WTC11 (cell line): ENCODE measurements around the gene FAM168B. TPM values are rescaled to one million over a fixed set of nuclear protein-coding genes. Genes with fewer than 3 reads are reported as not detected.
A peak's percentile ranks its signal among the peaks of the same experiment; 100 is the strongest.

Source experiments
- ATAC-seq: fragments of 200-7000 bp; cut with Tn5 transposase; 2 replicates; pipeline ENCODE4 v1.10.0; 2021; ENCODE audit warnings: mild to moderate bottlenecking, moderate library complexity
- CTCF ChIA-PET: fragments of 300-600 bp; sonication (Branson Sonifier 250); formaldehyde crosslinking; loops from one replicate; lab custom pipeline; 2021; ENCODE audit warnings: antibody characterized with exemption; lab: Charles Lee
- POLR2A ChIA-PET: fragments of 350-600 bp; sonication (Branson Sonifier 250); formaldehyde crosslinking; loops from one replicate; lab custom pipeline; 2021; ENCODE audit warnings: antibody characterized with exemption; lab: Charles Lee
- DNase-seq: peaks from one replicate; pipeline ENCODE4 v3.0.0; 2021; ENCODE audit warnings: low spot score
- H3K27ac Mint-ChIP-seq: 2 replicates; pipeline ENCODE4 v1.8.0; 2021; ENCODE audit warnings: mixed read lengths
- H3K27me3 Mint-ChIP-seq: 2 replicates; pipeline ENCODE4 v1.8.0; 2021; ENCODE audit warnings: low read depth, mild to moderate bottlenecking, moderate library complexity, mixed read lengths
- H3K36me3 Mint-ChIP-seq: 2 replicates; pipeline ENCODE4 v1.8.0; 2021; ENCODE audit warnings: mixed read lengths
- H3K4me1 Mint-ChIP-seq: 2 replicates; pipeline ENCODE4 v1.8.0; 2022; ENCODE audit warnings: mixed read lengths
- H3K4me3 Mint-ChIP-seq: 2 replicates; pipeline ENCODE4 v1.8.0; 2021; ENCODE audit warnings: mild to moderate bottlenecking, moderate library complexity, mixed read lengths
- H3K9me3 Mint-ChIP-seq: 2 replicates; pipeline ENCODE4 v1.8.0; 2021; ENCODE audit warnings: mixed read lengths
- AFF4 ChIP-seq: sonication (generic); formaldehyde crosslinking; IDR thresholded peaks from 2 replicates; pipeline ENCODE4 v1.8.1; 2023; ENCODE audit warnings: mild to moderate bottlenecking, missing genetic modification reagents, borderline replicate concordance
- CTCF ChIP-seq: fragments of 200-600 bp; IDR thresholded peaks from 2 replicates; pipeline ENCODE4 v1.8.0; 2022; ENCODE audit warnings: antibody characterized with exemption
- E2F5 ChIP-seq: sonication (generic); formaldehyde crosslinking; IDR thresholded peaks from 2 replicates; pipeline ENCODE4 v1.8.1; 2022; ENCODE audit warnings: mild to moderate bottlenecking, moderate library complexity, missing genetic modification reagents
- ETV6 ChIP-seq: sonication (generic); formaldehyde crosslinking; IDR thresholded peaks from 2 replicates; pipeline ENCODE4 v1.8.1; 2022; ENCODE audit warnings: mild to moderate bottlenecking, missing genetic modification reagents
- FOXP1 ChIP-seq: sonication (generic); formaldehyde crosslinking; IDR thresholded peaks from 2 replicates; pipeline ENCODE4 v1.8.0; 2022; ENCODE audit warnings: missing genetic modification reagents, mild to moderate bottlenecking, moderate library complexity, borderline replicate concordance
- GTF2I ChIP-seq: fragments of 250-450 bp; sonication (Bioruptor Pico); conservative IDR thresholded peaks from 2 replicates; pipeline ENCODE4 v1.4.0; 2021; ENCODE audit warnings: mild to moderate bottlenecking
- HMGA2 ChIP-seq: fragments of 250-450 bp; sonication (Bioruptor Pico); IDR thresholded peaks from 2 replicates; pipeline ENCODE4 v1.4.0; 2021; ENCODE audit warnings: mild to moderate bottlenecking, moderate library complexity
- NFATC4 ChIP-seq: fragments of 250-450 bp; sonication (Bioruptor Pico); IDR thresholded peaks from 2 replicates; pipeline ENCODE4 v1.9.0; 2021; ENCODE audit warnings: mild to moderate bottlenecking
- NFYB ChIP-seq: sonication (generic); formaldehyde crosslinking; conservative IDR thresholded peaks from 2 replicates; pipeline ENCODE4 v1.8.0; 2022; ENCODE audit warnings: low read depth, missing genetic modification reagents
- NR3C1 ChIP-seq: sonication (generic); formaldehyde crosslinking; conservative IDR thresholded peaks from 2 replicates; pipeline ENCODE4 v1.8.1; 2023; ENCODE audit warnings: low read depth, mild to moderate bottlenecking, missing genetic modification reagents
- PRDM15 ChIP-seq: sonication (generic); formaldehyde crosslinking; IDR thresholded peaks from 2 replicates; pipeline ENCODE4 v1.8.0; 2022; ENCODE audit warnings: missing genetic modification reagents
- ZBTB21 ChIP-seq: sonication (generic); formaldehyde crosslinking; IDR thresholded peaks from 2 replicates; pipeline ENCODE4 v1.8.1; 2023; ENCODE audit warnings: mild to moderate bottlenecking, missing genetic modification reagents, borderline replicate concordance
- ZBTB43 ChIP-seq: sonication (generic); formaldehyde crosslinking; IDR thresholded peaks from 2 replicates; pipeline ENCODE4 v1.8.1; 2023; ENCODE audit warnings: mild to moderate bottlenecking, missing genetic modification reagents
- ZMAT4 ChIP-seq: fragments of 250-450 bp; sonication (Bioruptor Pico); IDR thresholded peaks from 2 replicates; pipeline ENCODE4 v1.9.0; 2021; ENCODE audit warnings: mild to moderate bottlenecking
- ZNF138 ChIP-seq: sonication (generic); formaldehyde crosslinking; conservative IDR thresholded peaks from 2 replicates; pipeline ENCODE4 v1.8.1; 2022; ENCODE audit warnings: mild to moderate bottlenecking, moderate library complexity, missing genetic modification reagents
- ZNF396 ChIP-seq: fragments of 250-450 bp; sonication (Bioruptor Pico); IDR thresholded peaks from 2 replicates; pipeline ENCODE4 v1.8.0; 2021; ENCODE audit warnings: mild to moderate bottlenecking, moderate library complexity, borderline replicate concordance
- ZSCAN18 ChIP-seq: fragments of 250-450 bp; sonication (Bioruptor Pico); IDR thresholded peaks from 2 replicates; pipeline ENCODE4 v2.1.2; 2022; ENCODE audit warnings: mild to moderate bottlenecking, moderate library complexity
- total RNA-seq: library from RNA; stranded (reverse); gene quantifications from 3 replicates; pipeline ENCODE4 v1.2.3, GENCODE V29; 2021

FAM168B gene
- total RNA-seq, 1 experiment from 2014 or later: 63.9 TPM

- ATAC-seq (no peak), DNase-seq (no peak)
- Mint-ChIP-seq H3K27ac (no peak overlapping the region; the same call in 1 of the 2 replicates), H3K27me3 (peaks cover 3% of the 10 kb centered on the region; the same call in 1 of the 2 replicates), H3K9me3 (no peaks in the 10 kb centered on the region), H3K36me3 (peaks cover under 1% of the 10 kb centered on the region; the same call in 1 of the 2 replicates), H3K4me3 (no peak overlapping the region), H3K4me1 (peaks cover 9% of the 10 kb centered on the region)
- POLR2A ChIA-PET: interaction anchor here (0.8 kb wide), 1 partner anchor 63 kb away, joined by 3 read pairs; no protein-coding TSS in a partner anchor
- CTCF ChIA-PET: interaction anchor here (0.5 to 2.2 kb wide), 11 partner anchors 9 to 244 kb away, joined by 3 to 11 read pairs (median 4); partner anchors contain the start of genes FAM168B and PLEKHB2
- TF ChIP-seq FOXP1 (CRISPR knock-in tag): no peak
- TF ChIP-seq GTF2I (CRISPR knock-in tag): no peak
- no peak for TF ChIP-seq NFYB (CRISPR knock-in tag)
- TF ChIP-seq ZMAT4: no peak
- no peak for TF ChIP-seq ZBTB21 (CRISPR knock-in tag)
- TF ChIP-seq CTCF: no peak
- TF ChIP-seq ZBTB43: no peak
- no peak for TF ChIP-seq ETV6 (CRISPR knock-in tag)
- no peak for TF ChIP-seq NR3C1 (CRISPR knock-in tag)
- TF ChIP-seq AFF4 (CRISPR knock-in tag): no peak
- TF ChIP-seq NFATC4 (CRISPR knock-in tag): no peak
Observed at GRCh38 chr2:131041402-131042147, 51.7 kb downstream of the FAM168B start.

- peaks cover 9% of the 10 kb centered on the region for H3K4me1 Mint-ChIP-seq
- H3K4me3 Mint-ChIP-seq: no peak overlapping the region
- peaks cover 10% of the 10 kb centered on the region for H3K27me3 Mint-ChIP-seq
- no peaks in the 10 kb centered on the region for H3K36me3 Mint-ChIP-seq
- CTCF ChIA-PET: interaction anchor here (0.6 to 2.2 kb wide), 12 partner anchors 8 to 243 kb away, joined by 3 to 11 read pairs (median 4); partner anchors contain the start of genes FAM168B and PLEKHB2
- POLR2A ChIA-PET: interaction anchor here (0.8 kb wide), 1 partner anchor 64 kb away, joined by 3 read pairs; no protein-coding TSS in a partner anchor
- DNase-seq: no peak
- no peak overlapping the region; the same call in 1 of the 2 replicates for H3K27ac Mint-ChIP-seq
- no peaks in the 10 kb centered on the region for H3K9me3 Mint-ChIP-seq
- peak; percentile 60 for ATAC-seq
- TF ChIP-seq ZNF138 (CRISPR knock-in tag): no peak
- no peak for TF ChIP-seq E2F5 (CRISPR knock-in tag)
- no peak for TF ChIP-seq ZNF396 (CRISPR knock-in tag)
- TF ChIP-seq PRDM15 (CRISPR knock-in tag): no peak
- no peak for TF ChIP-seq HMGA2 (CRISPR knock-in tag)
- no peak for TF ChIP-seq ZSCAN18 (CRISPR knock-in tag)
Observed at GRCh38 chr2:131040661-131041401, 52.4 kb downstream of the FAM168B start.
